ENCODE results near the gene SLC29A3. TPM values are rescaled to one million over a fixed set of nuclear protein-coding genes. Genes with fewer than 3 reads are reported as not detected.

SLC29A3 gene
- total and polyA plus RNA-seq, 2 donors from 2014 or later = 5.3 to 5.7 TPM

DNA sequence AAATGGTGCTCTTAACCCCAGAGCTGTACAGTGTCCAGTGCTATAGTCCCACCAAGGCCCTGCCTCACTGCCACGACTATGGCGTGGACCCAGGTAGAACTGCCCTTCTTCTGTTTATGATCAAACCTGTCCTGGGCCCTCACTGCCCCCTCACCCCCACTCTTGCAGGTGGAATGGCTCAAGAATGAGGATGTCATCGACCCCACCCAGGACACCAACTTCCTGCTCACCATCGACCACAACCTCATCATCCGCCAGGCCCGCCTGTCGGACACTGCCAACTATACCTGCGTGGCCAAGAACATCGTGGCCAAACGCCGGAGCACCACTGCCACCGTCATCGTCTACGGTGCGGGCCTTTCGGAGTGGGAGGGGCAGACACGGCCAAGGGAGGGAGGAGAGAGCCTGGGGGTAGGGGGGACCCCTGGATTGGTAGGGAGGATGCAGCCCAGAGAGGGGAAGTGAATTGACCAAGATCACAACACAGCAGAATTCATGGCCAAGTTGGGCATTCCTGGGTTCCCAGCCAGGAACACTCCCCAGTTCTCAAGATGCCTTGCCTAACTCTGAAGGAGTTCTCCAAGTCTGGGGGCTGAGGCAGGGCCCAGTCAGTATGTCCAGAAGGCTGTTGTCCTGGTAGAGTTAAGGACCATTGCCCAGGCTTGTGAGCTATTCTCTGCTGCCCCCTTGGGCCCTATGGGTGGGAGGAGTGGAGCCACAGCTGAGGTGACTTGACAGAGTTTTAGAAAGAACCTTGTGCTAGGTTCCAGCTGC lies 32.4 kb upstream of the SLC29A3 start:
- FAIRE-seq (no peak), DNase-seq (no peak)
- H3K27ac ChIP-seq (ENCODE audit: low read depth in 2 of 2, low read length in 2 of 2) = no peak overlapping the region
- H3K9ac ChIP-seq (ENCODE audit: low read length in 3 of 3) = no peak overlapping the region
- intact Hi-C loops (cut with DNase I) = loop anchor here (10.0 kb wide), 1 partner anchor 372 kb away; no protein-coding TSS in a partner anchor
- H3K9me3 ChIP-seq (ENCODE audit: control insufficient read depth in 2 of 3, insufficient read depth in 1 of 3, low read length in 3 of 3) = no peaks in the 10 kb centered on the region
- no peak overlapping the region for H3K4me3 ChIP-seq (ENCODE audit: low read length in 3 of 3)
- peaks cover 0 to 2% (median 0%) of the 10 kb centered on the region in 3 donors for H3K4me1 ChIP-seq (ENCODE audit: control insufficient read depth in 2 of 3, insufficient read depth in 2 of 3, low read depth in 1 of 3, low read length in 3 of 3)
- TF ChIP-seq CTCF (IDR thresholded peaks at IDR 0.05; ENCODE audit: borderline replicate concordance, extremely low read depth, insufficient read depth) = no peak
- H3K36me3 ChIP-seq (ENCODE audit: control insufficient read depth in 2 of 3, insufficient read depth in 3 of 3, low read length in 3 of 3) = peaks cover 0 to 4% (median 3%) of the 10 kb centered on the region in 3 donors
- H3K27me3 ChIP-seq (ENCODE audit: control insufficient read depth, insufficient read depth, low read length) = no peaks in the 10 kb centered on the region

DNA sequence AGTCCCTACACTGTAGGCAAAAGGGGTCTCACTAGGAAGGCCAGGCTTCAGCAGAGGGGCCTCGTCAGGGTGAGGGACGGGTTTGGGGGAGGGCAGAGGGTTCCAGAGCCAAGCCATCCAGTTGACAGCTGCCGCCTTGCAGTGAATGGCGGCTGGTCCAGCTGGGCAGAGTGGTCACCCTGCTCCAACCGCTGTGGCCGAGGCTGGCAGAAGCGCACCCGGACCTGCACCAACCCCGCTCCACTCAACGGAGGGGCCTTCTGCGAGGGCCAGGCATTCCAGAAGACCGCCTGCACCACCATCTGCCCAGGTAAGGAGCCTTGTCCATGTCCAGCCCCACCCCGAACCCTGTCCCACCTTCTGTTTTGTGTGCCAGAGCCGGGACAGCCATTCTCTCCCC lies 31.6 kb upstream of the SLC29A3 start:
- no peak for TF ChIP-seq CTCF (IDR thresholded peaks at IDR 0.05; ENCODE audit: borderline replicate concordance, extremely low read depth, insufficient read depth)
- FAIRE-seq (no peak), DNase-seq (no peak)
- Histone ChIP-seq H3K27me3 (ENCODE audit: control insufficient read depth, insufficient read depth, low read length) (no peaks in the 10 kb centered on the region), H3K9me3 (ENCODE audit: control insufficient read depth in 2 of 3, insufficient read depth in 1 of 3, low read length in 3 of 3) (no peaks in the 10 kb centered on the region), H3K27ac (ENCODE audit: low read depth in 2 of 2, low read length in 2 of 2) (no peak overlapping the region), H3K36me3 (ENCODE audit: control insufficient read depth in 2 of 3, insufficient read depth in 3 of 3, low read length in 3 of 3) (peaks cover 0 to 4% (median 3%) of the 10 kb centered on the region in 3 donors), H3K9ac (ENCODE audit: low read length in 3 of 3) (no peak overlapping the region), H3K4me1 (ENCODE audit: control insufficient read depth in 2 of 3, insufficient read depth in 2 of 3, low read depth in 1 of 3, low read length in 3 of 3) (peaks cover 0 to 2% (median 0%) of the 10 kb centered on the region in 3 donors), H3K4me3 (ENCODE audit: low read length in 3 of 3) (no peak overlapping the region)
- intact Hi-C loops (cut with DNase I) = loop anchor here (10.0 kb wide), 1 partner anchor 373 kb away; no protein-coding TSS in a partner anchor

- FAIRE-seq = no peak
Observed at GRCh38 chr10:71288461-71288860, 30.6 kb upstream of the SLC29A3 start.

More at GRCh38 chr10:71288461-71288860, 30.6 kb upstream of the SLC29A3 start:
- no peak for DNase-seq
- TF ChIP-seq CTCF (IDR thresholded peaks at IDR 0.05; ENCODE audit: borderline replicate concordance, extremely low read depth, insufficient read depth) = no peak
- no peak overlapping the region for H3K4me3 ChIP-seq (ENCODE audit: low read length in 3 of 3)
- no peak overlapping the region for H3K27ac ChIP-seq (ENCODE audit: low read depth in 2 of 2, low read length in 2 of 2)
- H3K27me3 ChIP-seq (ENCODE audit: control insufficient read depth, insufficient read depth, low read length) = no peaks in the 10 kb centered on the region
- H3K4me1 ChIP-seq (ENCODE audit: control insufficient read depth in 2 of 3, insufficient read depth in 2 of 3, low read depth in 1 of 3, low read length in 3 of 3) = peaks cover 0 to 2% (median 0%) of the 10 kb centered on the region in 3 donors
- intact Hi-C loops (cut with DNase I) = loop anchor here (10.0 kb wide), 1 partner anchor 374 kb away; no protein-coding TSS in a partner anchor
- H3K36me3 ChIP-seq (ENCODE audit: control insufficient read depth in 2 of 3, insufficient read depth in 3 of 3, low read length in 3 of 3) = peaks cover 0 to 4% (median 3%) of the 10 kb centered on the region in 3 donors
- H3K9me3 ChIP-seq (ENCODE audit: control insufficient read depth in 2 of 3, insufficient read depth in 1 of 3, low read length in 3 of 3) = no peaks in the 10 kb centered on the region
- H3K9ac ChIP-seq (ENCODE audit: low read length in 3 of 3) = no peak overlapping the region
